NCI-H345 (cell line): ENCODE measurements around the gene SAP30L.

ENCODE experiments used
- DNase-seq: peaks from one replicate; lab custom pipeline; 2025; lab: John Stamatoyannopoulos, UW

The SAP30L gene

GRCh38 chr5:154465169-154465568 lies 19.4 kb downstream of the SAP30L start:
- no peak for DNase-seq

- no peak for DNase-seq
These were observed 20.4 kb downstream of the SAP30L start for GRCh38 chr5:154466147-154466546.

GRCh38 chr5:154466671-154467070 lies 20.9 kb downstream of the SAP30L start:
- no peak for DNase-seq

- peak; percentile 62 for DNase-seq
These were observed 22.0 kb downstream of the SAP30L start for GRCh38 chr5:154467655-154468354.

GRCh38 chr5:154470137-154470536 lies 24.3 kb downstream of the SAP30L start:
- no peak for DNase-seq

- no peak for DNase-seq
These were observed 25.4 kb downstream of the SAP30L start for GRCh38 chr5:154470947-154471870.

GRCh38 chr5:154472871-154473580 lies 27.2 kb downstream of the SAP30L start:
- no peak for DNase-seq

GRCh38 chr5:154473581-154474283 lies 27.9 kb downstream of the SAP30L start:
- no peak for DNase-seq

GRCh38 chr5:154474396-154475334 lies 28.9 kb downstream of the SAP30L start:
- DNase-seq, result no peak

GRCh38 chr5:154475591-154476353 lies 30.0 kb downstream of the SAP30L start:
- no peak for DNase-seq

GRCh38 chr5:154476354-154477205 lies 30.8 kb downstream of the SAP30L start:
- no peak for DNase-seq

GRCh38 chr5:154477382-154478223 lies 31.8 kb downstream of the SAP30L start:
- DNase-seq, result no peak

GRCh38 chr5:154478224-154478565 lies 32.4 kb downstream of the SAP30L start, which contains the start of gene HAND1:
TSS of gene HAND1 (minus strand) at chr5:154478227. CDS start at chr5:154478008, 219 bp downstream.
- DNase-seq, result peak; percentile 54

- no peak for DNase-seq
These were observed 33.0 kb downstream of the SAP30L start for GRCh38 chr5:154478752-154479159.

GRCh38 chr5:154479160-154479943 lies 33.6 kb downstream of the SAP30L start:
- no peak for DNase-seq

GRCh38 chr5:154479944-154480750 lies 34.4 kb downstream of the SAP30L start:
- DNase-seq, result no peak
